Head of caudate nucleus (tissue), 42 donors: ENCODE data around the gene RHOH.

Experiments
- DNase-seq, 42 donors: peaks; one replicate each; pipeline versions ENCODE4 v3.0.0 to v3.0.0-alpha.2; 2020 to 2021; ENCODE audit warnings: mixed read lengths in 7 of 42
- intact Hi-C: fragments of 100-400 bp; cut with DNase I; formaldehyde crosslinking; loops from one replicate; pipeline ENCODE4 v1.15.0; 2022

The RHOH gene

DNA sequence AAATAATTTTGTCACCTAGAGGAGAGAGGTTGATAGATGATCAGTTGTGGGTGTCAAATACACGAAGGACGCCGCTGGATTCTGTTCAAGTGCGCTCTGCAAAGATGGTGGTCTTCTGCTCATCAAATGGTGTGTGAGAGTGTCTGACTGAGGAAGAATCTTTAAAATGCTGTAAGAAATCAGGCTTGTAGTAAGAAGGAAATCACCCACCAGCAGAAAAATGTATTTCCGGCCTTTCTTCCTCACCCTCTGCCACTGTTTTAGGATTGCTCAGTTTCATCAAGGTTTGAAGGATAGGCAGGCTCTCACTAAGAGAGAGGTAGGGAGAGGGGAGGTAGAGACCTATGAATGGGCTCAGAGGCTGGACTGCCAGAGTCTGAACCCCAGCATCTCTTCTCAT is 28.7 kb downstream of the RHOH start:
- DNase-seq = no peak
- intact Hi-C loops = no loop called here

DNA sequence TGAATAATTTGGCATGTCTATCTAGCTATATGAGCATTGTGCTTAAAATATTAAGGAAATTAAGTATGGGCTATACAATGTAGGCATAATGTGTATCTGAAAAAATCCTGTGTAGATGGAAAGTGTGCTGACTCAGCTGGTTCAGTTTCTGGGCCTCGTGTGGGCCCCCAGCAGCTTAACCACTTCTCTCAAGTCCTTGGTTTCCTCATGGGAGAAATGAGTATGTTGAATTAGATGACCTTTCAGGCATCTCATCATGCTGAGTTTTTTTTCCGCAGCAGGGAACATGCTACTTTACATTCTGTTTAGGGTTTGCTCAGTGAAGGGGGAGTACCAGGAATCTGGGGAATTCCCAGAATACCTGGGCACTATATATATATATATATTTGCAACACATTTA is 30.5 kb downstream of the RHOH start:
- peak in 1 of 42 donors; percentile 9 for DNase-seq
- intact Hi-C loops = no loop called here

- no peak for DNase-seq
- intact Hi-C loops = no loop called here
Observed at GRCh38 chr4:40228497-40229365, 31.9 kb downstream of the RHOH start.

- DNase-seq = no peak
- intact Hi-C loops = no loop called here
Observed at GRCh38 chr4:40231316-40231863, 34.6 kb downstream of the RHOH start.

DNA sequence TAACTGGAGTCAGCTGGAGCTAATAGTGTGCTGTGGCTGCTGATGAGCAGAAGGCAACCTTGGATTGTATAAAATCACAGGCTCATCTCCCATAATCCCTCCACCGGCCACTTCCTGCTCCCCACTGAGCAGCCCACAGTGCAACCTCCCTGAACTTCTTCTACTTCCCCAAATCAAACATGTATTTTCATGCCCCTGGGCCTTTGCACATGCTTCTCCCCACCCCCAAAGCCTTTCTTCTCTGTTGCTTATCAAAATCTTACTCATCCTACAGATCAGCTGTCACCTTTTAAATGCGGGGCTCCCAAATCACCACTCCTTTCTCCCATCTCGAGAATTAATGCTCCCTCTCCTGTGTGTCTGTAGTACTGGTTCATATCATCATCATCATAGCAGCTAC is 35.8 kb downstream of the RHOH start:
- intact Hi-C loops = no loop called here

DNA sequence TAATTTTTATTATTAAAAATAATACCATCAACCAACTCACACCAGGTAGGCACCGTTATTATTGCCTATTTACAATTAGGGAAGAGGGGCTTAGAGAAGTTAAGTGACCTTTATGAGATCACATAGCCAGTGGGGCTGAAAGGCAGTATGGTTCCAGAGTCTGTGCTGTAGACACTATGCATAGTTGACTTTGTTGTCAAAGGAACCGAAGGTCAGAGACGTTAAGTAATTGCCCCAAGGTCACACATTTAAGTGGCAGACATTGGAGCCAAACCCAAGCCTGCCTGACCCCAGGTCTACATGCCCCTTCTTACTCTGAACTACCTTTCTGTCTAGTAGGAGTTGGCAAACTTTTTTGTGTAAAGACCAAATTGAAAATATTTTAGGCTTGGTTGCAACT is 36.4 kb downstream of the RHOH start:
- DNase-seq = no peak
- intact Hi-C loops = no loop called here

More for the DNA sequence above, 35.8 kb downstream of the RHOH start:
- DNase-seq = no peak

GRCh38 chr4:40234519-40235039 is 37.7 kb downstream of the RHOH start:
- intact Hi-C loops = no loop called here
- DNase-seq = no peak

DNA sequence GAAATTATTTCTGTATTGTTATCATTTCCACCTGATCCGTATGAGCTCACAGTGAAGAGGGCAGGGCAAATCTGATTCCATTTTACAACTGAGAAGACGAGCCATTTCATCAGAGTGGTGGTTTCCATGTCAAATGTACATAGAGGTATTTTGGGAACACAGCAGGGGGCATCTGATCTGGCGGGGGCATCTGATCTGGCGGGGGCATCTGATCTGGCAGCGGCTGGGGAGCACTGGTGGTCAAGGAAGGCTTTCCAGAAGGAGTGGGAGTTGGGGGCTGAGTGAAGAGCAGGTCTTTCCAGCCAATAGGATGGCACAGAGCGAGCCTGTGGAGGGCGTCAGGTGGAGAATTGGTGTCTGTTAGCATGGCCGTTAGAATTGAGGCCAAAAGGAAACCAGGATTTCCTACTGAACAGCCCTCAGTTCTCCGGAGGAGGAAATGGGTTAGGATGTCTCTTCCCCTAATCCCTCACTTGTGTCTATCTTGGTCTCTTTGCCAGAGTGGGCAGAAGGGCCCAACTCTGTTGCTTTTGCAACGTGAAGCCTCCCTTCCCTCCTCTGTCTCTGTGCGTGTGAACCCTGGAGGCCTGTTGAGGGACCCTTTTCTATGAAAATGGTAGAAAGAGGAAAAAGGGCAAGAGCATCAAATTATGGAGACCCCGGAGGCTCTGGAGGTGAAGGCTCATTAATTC is 41.3 kb downstream of the RHOH start:
- peak in 1 of 42 donors; percentile 6 for DNase-seq
- intact Hi-C loops = no loop called here

GRCh38 chr4:40238700-40239548 is 42.1 kb downstream of the RHOH start:
- intact Hi-C loops = no loop called here
- DNase-seq = peak in 2 of 42 donors; percentile 22

DNA sequence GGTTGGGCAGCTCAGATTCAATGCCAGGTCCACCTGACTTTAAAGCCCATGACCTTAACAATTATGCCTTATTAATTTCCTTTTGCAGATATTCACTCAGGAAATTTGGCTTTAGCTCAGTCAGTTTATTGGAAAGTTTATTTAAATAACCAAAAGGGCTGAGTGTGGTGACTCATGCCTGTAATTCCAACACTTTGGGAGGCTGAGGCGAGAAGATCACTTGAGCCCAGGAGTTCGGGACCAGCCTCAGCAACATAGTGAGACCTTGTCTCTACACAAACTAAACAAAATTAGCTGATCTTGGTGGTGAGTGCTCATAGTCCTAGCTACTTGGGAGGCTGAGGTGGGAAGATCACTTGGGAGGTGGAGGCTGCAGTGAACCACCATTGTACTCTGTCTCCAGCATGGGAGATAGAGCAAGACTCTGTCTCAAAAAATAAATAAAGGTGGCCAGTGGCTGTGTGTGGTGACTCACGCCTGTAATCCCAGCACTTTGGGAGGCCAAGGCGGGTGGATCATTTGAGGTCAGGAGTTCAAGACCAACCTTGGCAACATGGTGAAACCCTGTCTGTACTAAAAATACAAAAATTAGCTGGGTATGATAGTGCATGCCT is 43.3 kb downstream of the RHOH start:
- peak in 1 of 42 donors; percentile 33 for DNase-seq
- intact Hi-C loops = no loop called here

DNA sequence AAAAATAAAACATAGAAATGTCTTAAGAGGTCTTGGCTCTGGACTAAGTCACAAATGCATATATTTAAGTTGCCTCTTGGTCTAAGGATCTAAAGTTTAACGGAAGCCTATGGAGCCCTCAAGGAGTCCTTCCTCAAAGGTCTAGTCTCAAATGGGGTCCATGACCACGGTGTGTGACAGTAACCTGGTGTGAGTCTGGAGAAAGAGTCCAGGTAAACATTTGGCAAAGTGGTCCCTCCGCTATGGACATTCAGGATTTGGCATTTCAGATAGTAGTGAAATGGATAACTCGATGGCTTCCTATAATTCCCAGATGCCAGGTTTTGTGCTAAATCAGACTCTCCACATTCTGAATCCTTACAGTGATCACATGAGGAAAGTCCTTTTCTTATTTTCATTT is 44.2 kb downstream of the RHOH start:
- DNase-seq = no peak

DNA sequence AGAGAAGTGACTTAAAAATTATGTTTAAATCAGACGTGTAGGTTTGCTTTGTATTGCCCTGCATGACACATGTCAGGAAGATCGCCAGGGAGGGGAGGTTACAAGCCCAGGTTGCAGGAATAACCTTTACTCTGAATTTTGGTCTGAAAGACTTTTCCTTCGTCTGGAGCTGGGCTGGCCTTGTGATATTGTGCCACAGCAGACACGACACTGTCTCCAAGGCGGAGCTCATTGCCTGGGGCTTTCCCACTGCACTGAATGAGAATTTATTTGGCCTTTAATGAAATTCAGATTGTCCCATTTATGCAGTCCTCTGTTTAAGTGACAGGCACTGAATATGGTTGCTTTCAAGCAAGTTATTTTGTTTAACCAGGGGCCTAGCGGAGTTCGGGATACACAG is 45.1 kb downstream of the RHOH start:
- intact Hi-C loops = no loop called here
- no peak for DNase-seq

More for the DNA sequence above, 44.2 kb downstream of the RHOH start:
- intact Hi-C loops = no loop called here

GRCh38 chr4:40243386-40243948 is 46.6 kb downstream of the RHOH start:
- no peak for DNase-seq
- intact Hi-C loops = no loop called here

GRCh38 chr4:40244606-40245005 is 47.8 kb downstream of the RHOH start:
- DNase-seq = no peak
- intact Hi-C loops = no loop called here

- DNase-seq = no peak
- intact Hi-C loops = no loop called here
Observed at GRCh38 chr4:40245550-40245949, 48.7 kb downstream of the RHOH start.

DNA sequence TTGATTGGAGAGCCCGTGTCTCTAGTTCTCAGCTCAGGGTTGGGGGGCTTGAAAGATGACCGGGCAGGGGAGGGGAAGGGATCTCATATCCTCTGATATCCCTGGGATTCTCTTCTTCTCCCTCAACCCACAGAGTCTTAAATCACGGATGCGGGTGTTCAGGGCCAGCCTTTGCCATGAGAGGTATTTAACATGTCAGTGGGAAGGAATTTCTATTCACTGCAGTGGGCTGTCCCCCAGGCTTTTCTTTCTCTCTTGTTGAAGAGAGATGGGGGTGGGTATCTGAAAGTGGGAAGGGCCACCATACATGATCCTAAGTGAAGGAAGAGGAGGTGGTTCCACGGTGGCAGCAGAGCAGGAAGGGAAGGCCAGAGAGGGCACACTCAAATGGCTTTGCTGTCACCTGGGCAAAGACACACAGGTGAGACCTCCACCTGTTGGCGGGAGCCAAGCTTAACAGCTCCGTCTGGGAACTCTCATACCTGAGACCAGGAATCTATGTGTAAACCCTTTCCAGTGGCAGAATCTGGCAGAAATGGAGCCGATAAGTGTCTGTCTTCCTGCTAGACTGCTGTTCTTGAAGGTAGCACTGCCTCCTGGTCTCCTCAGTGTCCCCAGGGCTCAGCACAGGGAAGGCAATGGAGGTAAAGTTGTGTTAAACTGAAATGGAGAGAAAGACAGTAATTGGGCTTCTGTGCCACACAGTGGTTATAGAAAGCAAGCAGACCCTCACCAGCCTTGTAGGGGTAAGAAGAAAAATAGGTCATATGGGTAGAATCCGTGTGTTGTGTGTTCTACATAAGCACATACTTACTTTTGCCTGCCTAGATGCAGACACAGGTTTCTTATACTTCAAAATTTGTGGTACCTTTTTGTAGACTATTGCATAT is 49.4 kb downstream of the RHOH start:
- DNase-seq = no peak

GRCh38 chr4:40246938-40247337 is 50.1 kb downstream of the RHOH start:
- DNase-seq = no peak
- intact Hi-C loops = no loop called here

More for the DNA sequence above, 49.4 kb downstream of the RHOH start:
- intact Hi-C loops = no loop called here
